Stimulated activated CD4-positive, alpha-beta T cell treated with anti-CD3 and anti-CD28 coated beads, TNF-alpha, amount 100 ng/mL, for 1 hour (primary cell): Measurements from ENCODE around the gene PELI1.
"Not testable (repeated sequence)": the region's sequence is repeated elsewhere in the genome, so short reads cannot be mapped to it uniquely, and the experiment has no call there.

Experiments used
- DNase-seq, 3 donors: peaks; one replicate each; pipeline ENCODE4 v3.0.0-alpha.2; 2020; ENCODE audit warnings: low read depth in 3 of 3, low spot score in 1 of 3

The PELI1 gene

DNA sequence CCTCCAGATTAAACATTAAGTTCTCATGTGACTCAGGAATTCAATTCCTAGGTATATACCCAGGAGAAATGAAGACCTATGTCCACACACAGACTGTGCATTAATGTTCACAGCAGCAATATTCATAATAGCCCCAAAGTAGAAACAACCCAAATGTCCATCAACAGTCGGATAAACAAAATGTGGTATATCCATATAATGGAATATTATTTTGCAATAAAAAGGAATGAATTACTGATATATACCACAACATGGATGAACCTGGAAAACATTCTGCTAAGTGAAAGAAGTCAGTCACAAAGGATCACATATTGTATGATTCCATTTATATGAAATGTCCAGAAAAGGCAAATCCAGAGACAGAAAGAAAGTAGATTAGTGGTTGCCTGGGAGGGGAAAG lies 20.5 kb downstream of the PELI1 start:
- no peak for DNase-seq

DNA sequence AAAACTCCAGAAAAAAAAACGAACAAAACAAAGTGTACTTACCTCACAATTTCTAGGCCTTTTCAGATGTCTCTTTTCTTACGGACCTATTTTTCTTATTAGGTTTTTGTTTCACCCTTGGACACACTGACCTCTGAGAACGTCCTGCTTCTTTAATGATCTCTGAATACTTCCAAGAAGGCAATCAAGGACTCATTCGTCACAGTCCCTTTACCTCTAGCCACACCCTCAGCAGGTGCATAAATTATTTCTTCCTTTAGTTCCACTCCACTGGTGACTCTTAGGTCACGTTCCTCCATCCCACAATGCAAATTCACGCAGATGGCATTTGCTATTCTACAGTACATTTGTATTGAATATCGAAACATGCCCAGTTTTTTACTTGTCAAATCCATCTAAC lies 21.9 kb downstream of the PELI1 start:
- no peak for DNase-seq

DNA sequence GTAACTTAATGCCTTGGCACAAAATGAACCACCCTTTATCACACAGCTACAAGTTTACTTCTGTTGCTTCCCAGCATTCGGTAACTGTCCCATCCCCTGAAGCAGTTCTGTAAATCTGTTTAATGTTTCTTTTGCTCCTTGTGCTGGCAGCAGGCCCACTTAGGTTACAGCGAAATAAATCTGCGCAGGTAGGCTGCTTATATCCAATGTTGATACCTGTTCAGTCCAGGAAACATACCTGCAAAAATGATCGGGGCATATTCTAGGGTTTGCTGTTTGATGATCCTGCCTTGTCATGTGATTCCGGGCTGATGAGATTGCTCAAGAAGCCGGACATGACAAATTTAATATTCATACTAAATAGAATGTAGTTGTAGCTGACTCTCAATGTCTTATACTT lies 23.3 kb downstream of the PELI1 start:
- DNase-seq: no peak

DNA sequence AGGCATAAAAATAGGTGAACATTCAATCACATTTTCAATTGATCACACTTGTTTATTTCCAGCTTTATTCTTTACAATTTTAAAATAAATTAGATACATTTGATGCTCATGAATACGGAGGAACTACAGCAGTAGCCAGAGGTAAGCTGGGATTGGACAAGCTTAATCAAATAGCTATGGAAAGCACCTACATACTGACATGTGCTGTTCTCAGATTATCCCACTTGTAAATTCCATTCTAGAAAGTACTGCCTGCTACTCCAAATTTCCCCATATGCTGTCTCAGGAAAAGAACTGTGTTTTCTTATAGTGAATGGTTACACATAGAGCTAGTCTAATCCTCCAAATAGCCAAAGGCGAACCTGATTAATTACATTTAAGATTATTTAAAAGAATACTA lies 24.2 kb downstream of the PELI1 start:
- no peak for DNase-seq

DNA sequence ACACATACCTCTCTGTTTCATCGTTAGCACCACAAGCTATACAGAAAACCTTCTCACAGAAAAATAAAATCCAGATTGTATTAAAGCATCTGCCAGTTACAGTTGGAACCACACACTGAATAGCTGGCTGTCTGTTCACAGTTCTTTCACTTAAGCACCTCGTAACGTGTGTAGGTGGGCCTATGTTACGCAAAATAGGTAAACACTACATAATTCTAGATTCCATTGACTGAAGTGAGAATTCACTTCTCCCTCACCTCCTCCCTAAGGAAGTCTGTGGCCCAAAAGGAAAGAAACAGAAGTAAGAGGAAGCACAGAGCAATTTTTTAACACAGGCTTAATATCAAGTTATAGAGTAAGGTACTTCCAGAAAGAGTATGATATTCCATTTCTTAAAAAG lies 24.9 kb downstream of the PELI1 start:
- no peak for DNase-seq

DNA sequence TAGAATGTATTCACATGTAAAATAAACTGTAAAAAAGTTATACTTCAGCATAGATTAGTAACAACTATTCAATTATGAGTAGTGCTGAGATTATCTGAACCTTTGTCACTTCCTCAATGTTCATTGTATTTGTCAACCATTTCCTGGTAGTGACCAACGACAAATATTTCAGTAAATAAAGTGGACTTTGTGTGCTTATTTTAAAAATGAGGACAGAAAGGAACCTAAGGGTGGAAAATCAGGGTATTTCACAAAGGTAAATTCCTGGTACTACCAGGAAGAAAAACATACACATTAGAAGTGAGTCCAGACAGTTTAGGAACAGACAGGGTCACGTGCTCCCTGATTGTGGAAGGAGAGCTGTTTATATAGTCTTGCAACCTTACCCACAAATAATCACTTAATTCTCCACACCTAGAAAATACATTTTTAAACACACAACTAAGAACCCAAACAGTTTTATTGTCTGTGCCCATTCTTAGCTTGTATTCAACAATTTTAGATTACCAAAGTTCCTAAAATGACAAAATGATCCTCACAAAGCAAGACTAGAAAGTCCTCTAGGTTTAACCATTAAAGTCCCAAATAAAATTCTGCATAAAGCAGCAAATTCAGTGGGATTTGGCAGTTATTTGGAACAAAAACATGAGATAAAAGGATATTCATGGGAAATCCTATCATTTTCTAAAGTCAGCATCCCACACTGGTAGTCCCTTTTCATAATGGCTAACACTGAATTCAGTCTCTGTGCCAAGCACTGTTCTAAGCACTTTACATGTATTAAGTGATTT lies 28.2 kb downstream of the PELI1 start:
- DNase-seq: no peak

DNA sequence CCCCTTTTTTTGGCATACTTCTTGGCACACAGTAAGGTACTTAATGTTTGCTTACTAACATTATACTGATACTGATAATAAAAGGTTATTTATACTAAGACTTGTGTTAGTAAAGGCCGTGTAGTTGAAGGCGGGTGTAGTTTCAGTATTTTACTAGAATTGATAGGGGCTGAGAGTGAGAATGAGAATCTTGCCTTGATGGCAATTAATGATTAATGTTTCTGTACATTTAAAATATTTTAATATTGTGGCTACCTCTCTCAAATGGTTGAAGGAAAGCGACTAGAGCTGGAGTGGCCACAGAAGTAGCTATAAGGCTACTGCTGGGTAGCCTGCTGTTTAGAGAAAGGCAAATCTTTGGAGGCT lies 29.3 kb downstream of the PELI1 start:
- DNase-seq: no peak

DNA sequence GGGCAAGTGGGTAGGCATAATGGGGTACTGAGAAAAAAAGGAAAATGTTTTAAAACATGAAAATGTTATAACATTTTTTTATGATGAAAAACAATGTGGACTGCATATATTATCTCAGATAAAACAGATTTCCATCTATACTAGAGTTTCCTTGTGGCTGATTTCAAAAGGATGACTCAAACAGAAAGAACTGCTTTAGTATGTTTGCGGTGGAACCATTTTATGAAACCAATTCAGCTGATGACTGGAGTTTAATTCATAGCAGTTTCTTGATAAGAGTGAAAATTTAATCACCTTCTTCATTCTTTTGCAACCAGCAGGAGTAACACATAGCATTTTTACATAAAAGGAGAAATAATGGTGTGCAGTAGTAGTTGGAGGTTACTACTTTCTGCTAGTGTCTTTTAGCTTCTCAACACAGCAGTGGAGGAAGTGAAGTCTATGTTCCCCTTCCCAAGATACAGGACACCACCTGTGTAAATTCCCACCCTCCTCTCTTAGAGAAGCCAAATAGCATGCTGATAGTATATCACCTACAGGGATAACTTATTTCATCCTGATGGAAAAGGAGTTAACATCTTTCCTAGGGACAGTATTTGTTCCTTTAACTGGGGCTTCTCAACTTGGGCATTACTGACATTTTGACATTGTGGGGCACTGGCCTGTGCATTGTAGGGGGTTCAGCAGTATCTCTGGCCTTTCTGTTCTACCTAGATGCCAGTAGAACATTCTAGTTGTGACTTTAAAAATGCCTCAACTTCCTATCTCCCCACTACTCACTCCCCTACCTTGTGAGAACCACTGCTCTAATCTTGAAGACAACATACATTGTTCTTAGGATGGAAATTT lies 29.9 kb downstream of the PELI1 start:
- no peak for DNase-seq

DNA sequence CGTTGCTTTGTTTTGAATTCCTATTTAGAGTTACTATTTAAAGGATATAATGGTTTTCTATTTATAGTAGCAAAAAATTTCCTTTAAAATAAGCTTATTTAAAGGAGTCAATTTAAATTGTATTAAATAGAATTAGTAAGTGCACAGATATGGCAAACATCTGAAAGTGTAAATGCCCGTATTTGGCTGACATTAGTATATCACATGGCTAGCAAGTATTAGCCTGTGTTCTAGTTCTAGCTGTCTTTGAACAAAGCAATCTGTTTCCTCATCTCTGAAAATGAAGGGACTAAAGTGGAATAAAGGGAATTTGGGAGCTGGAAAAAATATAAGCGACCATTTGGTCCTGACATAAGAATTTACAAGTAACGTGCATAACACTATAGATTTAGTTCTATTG lies 32.2 kb downstream of the PELI1 start:
- no peak for DNase-seq

DNA sequence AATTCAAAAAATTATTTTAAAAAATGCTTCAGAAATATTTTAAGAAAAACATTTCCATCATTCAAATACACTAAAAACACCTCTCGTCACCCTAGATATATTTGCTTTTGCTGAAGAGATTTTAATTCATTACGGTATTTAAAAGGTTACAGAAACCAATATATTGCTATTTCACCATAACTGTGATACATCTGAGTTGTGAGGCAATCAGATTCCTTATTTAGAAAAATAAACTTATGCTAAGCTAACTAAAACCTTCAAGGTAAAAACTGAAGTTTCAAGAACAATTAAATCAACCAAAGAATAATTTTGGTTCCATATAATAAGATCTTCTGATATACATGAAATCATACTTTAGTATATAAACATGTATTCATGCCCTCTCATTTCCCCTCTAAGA lies 32.8 kb downstream of the PELI1 start:
- no peak for DNase-seq

DNA sequence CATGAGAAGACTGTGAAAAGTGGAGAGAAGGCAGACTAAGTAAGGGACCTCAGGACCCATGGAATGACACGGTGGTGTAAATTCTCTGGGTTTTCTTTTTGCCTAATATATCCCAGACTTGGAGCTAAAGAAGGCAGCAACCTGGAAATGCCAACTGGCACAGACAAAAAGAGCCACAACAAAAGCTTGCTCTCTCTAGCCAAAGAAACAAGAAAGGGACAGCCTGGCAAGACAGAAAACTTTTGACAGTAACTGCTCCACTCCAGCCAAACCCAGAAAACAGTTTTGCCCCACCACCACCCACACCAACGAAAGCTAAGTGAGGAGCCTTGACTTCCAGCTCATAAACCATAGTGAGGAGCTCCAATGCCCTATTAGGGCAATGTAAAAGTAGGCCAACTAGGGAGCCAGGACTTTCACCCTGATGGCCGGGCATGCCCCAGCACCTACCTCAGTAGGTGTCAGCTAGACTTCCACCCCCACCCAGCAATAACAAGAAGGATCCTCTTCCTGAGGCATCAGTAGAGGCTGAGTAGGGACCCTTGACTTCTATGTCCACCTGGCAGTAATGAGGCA lies 35.5 kb downstream of the PELI1 start:
- DNase-seq: no peak

DNA sequence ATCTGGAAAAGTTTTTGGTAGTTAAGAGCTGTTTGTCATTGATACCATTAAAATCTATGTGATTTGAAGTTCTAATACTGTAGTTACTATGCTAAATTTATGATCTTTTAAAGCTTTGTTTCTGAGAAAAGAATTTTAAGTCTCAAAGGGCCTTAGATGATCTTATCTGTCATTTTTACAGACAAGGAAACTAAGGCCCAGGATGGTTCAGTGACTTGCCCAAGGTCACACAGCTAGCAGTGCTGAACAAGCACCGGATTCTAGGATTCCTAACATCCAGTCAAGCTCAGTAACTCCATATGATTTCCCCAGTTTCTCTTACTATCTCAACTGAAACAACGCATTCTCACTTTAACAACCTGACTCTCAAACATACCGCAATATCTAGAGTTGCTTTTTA lies 37.7 kb downstream of the PELI1 start:
- DNase-seq: no peak

DNA sequence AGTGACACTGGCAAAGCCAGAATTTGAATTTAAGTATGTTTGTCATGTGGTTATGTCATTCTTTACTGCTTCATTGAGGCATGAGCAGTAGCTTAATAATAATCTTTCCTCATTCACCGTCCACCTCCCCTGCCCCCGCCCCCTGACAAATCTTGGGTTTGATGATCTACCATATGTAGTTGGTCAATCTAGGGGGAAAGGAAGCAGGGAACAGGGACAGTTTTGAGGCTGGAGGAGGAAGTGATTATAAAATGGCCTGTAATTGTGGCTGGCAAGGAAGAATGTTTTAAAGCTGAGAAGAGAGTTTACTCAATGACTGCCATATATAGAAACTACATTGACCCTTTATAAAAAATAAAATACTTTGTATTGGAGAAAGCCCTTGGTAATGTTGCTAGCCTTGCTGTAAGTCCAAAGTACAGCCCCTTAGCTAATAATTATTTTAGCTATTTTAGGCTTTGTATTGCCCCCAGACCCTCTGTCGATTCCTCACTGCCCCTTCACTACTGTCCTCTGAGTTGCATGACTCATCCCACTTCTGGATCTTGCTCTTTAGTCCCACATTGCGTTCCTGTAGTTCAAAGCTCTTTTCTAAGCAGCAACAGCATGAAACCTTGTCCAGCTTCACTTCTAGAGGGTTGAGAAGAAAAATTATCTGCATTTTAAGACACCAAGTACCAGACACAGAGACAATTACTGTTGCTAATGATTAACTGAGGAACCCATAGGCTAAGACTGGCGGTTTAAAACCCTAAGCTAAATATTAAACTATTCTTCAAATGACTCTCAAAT lies 38.4 kb downstream of the PELI1 start:
- no peak for DNase-seq

DNA sequence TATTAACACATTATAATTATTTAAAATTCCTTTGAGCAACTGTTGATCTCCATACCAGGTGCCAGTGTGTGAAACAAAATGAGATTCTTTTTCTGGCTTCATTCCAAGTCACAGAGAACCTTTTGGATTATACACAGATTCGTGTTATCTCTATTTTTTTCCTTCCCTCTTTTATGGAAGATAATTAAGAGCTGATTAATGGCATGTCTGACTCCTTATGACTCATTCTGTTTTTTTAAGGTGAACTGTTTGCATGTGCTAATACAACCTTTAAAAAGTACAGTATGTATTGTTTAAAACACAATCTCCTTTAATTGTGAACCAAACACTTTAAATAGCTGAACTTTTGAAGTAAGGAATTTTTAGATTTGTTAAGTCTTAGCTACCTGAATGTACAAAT lies 39.3 kb downstream of the PELI1 start:
- DNase-seq: no peak

DNA sequence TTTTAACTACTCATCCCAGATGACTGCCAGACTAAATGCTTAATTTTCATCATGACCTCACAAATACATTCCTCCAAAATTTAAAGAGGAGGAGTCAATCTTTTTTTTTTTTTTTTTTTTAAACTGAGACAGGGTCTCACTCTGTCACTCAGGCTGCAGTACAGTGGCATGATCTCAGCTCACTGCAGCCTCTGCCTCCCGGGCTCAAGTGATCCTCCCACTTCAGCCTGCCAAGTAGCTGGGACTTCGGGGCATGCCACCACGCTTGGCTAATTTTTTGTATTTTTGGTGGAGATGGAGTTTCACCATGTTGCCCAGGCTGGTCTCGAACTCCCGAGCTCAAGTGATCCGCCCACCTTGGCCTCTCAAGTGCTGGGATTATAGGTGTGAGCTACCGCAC lies 41.5 kb downstream of the PELI1 start:
- not testable (repeated sequence) for DNase-seq

DNA sequence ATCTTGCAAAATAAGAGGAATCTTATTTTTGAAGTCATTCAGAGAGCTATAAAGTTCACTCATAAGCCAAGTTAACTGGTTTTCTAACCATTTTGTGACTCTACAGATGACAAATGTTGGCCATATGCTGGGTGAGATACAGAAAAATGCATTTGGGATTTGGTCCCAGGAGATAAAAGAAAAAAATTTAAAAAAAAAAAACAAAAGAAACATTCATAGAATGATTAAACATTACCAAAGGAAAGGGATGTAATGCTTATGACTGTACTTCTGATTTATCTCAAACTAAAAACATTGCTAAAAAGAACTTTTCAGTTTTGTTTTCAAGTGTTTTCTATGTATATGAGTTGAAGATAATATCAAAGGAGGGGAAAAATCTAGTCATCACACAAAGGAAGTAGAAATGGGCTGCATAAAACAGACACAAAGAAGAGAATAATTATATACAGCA lies 43.1 kb downstream of the PELI1 start:
- no peak for DNase-seq

DNA sequence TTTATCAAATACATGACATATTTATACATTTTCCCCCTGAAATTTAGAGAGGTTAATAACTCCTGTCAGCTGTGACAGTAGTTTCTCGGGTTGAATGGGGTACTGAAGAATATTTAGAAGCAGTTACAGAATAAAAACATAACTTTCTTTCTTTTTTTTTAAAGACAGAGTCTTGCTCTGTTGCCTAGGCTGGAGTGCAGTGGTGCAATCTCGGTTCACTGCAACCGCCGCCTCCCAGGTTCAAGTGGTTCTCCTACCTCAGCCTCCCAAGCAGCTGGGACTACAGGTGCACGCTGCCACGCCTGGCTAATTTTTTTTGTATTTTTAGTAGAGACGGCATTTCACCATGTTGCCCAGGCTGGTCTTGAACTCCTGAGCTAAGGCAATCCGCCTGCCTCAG lies 43.6 kb downstream of the PELI1 start:
- DNase-seq: not testable (repeated sequence)

DNA sequence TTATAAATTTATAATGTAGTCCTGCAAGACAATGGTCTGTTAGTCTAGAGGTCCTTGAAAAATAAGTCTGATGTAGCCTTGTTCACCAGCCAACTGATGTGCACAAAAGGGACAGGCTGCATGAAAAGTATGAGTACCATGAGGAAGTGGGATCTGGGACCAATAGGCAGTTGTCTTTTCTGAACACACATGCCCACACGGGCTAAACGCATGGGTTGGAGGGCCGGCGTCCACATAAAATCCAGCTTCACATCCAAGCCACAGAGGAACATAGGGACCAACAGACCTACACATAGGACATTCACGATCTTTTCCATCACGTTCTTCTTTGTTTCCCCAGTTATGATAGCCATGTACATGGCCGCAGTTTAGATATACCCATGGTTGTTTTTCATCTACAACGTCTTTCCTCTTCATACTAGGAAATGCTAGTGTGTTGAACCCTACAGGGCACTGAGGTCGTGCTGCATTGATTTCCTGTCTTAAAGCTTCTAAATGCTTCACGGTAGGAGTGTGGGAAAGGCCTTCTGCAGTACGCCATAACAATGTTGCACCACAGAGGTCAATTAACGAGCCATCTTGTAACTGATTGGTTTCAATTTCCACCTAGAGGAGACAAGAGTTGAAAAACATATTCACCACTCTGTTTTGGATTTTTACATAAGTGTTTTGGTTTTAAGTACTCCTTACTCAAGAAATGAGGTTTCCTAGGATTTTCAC lies 49.4 kb downstream of the PELI1 start:
- no peak for DNase-seq

DNA sequence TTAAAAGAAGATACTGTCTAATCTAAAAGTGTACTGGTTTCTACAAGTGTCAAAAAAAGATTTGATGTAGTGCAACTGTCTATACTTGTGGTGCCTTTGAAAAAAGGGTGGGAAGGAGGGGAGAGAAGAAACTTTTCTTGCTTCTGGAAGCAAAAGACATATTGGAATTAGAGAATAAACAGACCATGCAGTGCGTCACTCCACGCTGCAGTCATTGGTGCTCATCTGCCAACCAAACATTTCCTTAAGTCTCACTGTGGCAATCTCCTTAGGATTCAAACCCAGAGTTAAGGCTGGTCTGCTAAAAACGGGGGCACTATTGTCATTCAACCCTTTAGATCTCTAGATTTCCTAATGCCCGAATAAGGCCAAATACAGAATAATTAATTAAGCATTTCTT lies 50.9 kb downstream of the PELI1 start:
- no peak for DNase-seq

DNA sequence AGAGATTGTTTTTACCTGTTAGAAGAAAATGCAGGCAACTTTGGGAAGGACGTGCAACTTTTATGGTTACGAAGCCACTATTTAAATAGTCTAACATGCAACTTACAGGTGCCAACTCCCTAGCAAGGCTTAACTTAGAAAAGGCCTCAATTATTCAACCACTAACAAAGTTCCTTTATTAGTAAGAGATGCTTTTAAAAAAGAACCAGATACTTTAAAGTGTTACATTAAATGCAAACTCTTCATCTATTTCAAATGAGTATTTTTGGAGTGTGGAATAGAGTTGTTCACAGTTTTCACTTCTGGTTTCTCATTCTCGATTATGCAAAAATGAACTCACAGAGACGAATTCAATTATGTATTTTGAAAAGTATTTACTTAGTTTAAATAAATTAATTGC lies 51.7 kb downstream of the PELI1 start:
- no peak for DNase-seq

DNA sequence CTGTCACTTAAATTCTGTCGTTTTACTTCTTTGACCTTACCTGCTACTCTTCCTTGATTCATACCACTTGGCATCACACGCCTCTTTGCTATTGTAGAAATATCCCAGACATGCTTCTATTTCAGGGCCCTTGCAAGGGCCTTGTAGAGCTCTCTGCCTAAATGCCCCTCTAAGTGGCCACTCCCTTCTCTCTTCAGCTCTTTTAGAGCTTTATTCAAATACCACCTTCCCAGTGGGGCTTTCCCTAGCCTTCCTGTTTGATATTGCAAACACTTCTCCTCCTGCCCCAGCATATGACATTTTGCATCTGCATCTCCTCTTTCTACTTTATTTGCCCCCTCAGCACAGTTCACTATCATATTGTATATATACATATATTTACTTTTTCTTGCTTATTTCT lies 54.0 kb downstream of the PELI1 start:
- no peak for DNase-seq
